BJ (cell line): ENCODE measurements around the gene GPI. TPM values are rescaled to one million over a fixed set of nuclear protein-coding genes. Genes with fewer than 3 reads are reported as not detected.
"Not testable (repeated sequence)": the region's sequence is repeated elsewhere in the genome, so short reads cannot be mapped to it uniquely, and the experiment has no call there.

Experiments used
- CTCF ChIA-PET: fragments of 350-600 bp; formaldehyde crosslinking; extraction: SDS; loops from one replicate; lab custom pipeline; 2021; ENCODE audit warnings: antibody characterized with exemption, inconsistent platforms; lab: Yijun Ruan, JAX
- POLR2A ChIA-PET: fragments of 300-600 bp; sonication (Branson Sonifier 250); formaldehyde crosslinking; extraction: SDS; loops from one replicate; lab custom pipeline; 2021; ENCODE audit warnings: antibody characterized with exemption; lab: Charles Lee
- DNase-seq: peaks from one replicate; pipeline ENCODE4 v3.0.0-alpha.2; 2011; ENCODE audit warnings: low read depth
- H3K27me3 ChIP-seq: 2 replicates; pipeline ENCODE4 v1.6.0; 2011; ENCODE audit warnings: low read length; ENCODE audit not compliant: control insufficient read depth, insufficient read depth
- H3K36me3 ChIP-seq: 2 replicates; pipeline ENCODE4 v1.5.1; 2011; ENCODE audit warnings: low read length; ENCODE audit not compliant: control insufficient read depth, insufficient read depth
- H3K4me3 ChIP-seq: 2 replicates; pipeline ENCODE4 v1.5.1; 2011; ENCODE audit warnings: low read depth, mild to moderate bottlenecking, control low read depth, low read length
- polyA plus RNA-seq: library from polyadenylated mRNA; depleted of rRNA; stranded (reverse); fragments of >200 nt; gene quantifications from 2 replicates; pipeline ENCODE4 v1.2.3, GENCODE V29; 2011
- TF ChIP-seq, protein P1 (sequence below): IDR thresholded peaks from 2 replicates; pipeline ENCODE4 v1.5.1; 2011; ENCODE audit warnings: low read depth, mild to moderate bottlenecking, control low read depth, inconsistent platforms, low read length, moderate library complexity; ENCODE audit not compliant: insufficient read depth

GPI gene
- polyA plus RNA-seq, 1 experiment = 262 TPM

DNA sequence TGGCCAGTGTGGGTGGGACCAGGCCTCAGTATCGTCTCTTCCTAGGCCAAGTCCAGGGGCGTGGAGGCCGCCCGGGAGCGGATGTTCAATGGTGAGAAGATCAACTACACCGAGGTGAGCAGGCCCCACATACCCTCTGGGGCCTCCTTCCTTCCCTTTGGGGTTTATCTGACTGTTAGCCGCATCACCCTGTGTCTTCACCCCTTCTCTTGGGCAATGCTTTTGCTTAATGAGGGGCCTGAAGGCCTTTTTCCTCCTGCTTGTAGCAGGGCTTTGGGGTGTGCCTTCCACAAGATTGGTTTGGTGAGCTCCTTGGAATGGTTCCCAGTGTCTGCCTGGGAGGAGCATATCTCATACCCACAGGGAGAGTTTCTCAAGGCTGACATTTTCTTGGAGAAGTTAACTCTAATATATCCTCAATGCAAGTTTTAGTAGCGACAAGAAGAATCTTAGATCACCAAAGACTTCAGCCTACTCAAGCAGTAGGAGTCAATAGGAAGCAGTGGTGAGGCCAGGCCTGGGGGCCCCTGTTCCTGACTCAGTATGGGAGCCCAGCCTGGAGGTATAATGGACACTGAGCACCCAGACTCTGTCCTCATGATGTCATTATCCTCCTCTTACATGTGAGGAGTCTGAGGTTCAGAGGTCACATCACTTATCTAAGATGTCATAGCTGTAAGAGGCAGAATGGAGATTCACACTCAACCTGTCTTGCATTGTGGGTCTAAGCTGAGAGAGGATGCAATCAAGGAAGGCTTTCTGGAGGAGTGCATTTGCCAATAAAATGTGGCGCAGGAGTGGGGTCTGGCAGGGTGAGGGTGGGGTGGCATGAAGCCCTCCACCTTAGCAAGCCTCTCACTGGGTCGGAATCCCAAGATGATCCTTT, 2.0 kb downstream of the GPI start:
- CTCF ChIA-PET = interaction anchor here (0.6 to 1.3 kb wide), 2 partner anchors 15 to 63 kb away, joined by 3 read pairs; no protein-coding TSS in a partner anchor
- POLR2A ChIA-PET = no interaction called here

DNA sequence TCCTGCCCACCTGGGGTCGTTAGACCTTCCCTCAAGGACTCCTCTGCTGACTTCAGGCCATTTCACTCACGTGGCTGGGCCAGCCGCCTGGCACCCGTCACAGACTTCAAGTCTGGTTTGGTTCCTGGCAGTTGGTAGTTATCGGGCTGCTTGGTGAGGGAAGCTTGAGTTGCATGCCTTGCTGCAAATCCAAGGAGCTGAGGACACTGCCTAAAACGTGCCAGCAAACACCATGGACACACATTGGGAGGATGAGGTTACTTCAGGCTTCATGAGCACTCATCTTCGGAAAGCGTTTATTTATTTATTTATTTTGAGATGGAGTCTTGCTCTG, 2.6 kb downstream of the GPI start:
- Histone ChIP-seq H3K27me3 (no peaks in the 10 kb centered on the region), H3K36me3 (peaks cover 31% of the 10 kb centered on the region), H3K4me3 (no peak overlapping the region)
- TF ChIP-seq, protein P1, sequence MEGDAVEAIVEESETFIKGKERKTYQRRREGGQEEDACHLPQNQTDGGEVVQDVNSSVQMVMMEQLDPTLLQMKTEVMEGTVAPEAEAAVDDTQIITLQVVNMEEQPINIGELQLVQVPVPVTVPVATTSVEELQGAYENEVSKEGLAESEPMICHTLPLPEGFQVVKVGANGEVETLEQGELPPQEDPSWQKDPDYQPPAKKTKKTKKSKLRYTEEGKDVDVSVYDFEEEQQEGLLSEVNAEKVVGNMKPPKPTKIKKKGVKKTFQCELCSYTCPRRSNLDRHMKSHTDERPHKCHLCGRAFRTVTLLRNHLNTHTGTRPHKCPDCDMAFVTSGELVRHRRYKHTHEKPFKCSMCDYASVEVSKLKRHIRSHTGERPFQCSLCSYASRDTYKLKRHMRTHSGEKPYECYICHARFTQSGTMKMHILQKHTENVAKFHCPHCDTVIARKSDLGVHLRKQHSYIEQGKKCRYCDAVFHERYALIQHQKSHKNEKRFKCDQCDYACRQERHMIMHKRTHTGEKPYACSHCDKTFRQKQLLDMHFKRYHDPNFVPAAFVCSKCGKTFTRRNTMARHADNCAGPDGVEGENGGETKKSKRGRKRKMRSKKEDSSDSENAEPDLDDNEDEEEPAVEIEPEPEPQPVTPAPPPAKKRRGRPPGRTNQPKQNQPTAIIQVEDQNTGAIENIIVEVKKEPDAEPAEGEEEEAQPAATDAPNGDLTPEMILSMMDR = no peak
- ChIA-PET CTCF (interaction anchor here (1.3 to 1.6 kb wide), 2 partner anchors 18 to 63 kb away, joined by 3 to 4 read pairs; no protein-coding TSS in a partner anchor), POLR2A (no interaction called here)
- DNase-seq = no peak

More for the DNA sequence above, 2.0 kb downstream of the GPI start:
- no peak for DNase-seq
- Histone ChIP-seq H3K4me3 (peak overlapping the region; percentile 83), H3K36me3 (peaks cover 30% of the 10 kb centered on the region), H3K27me3 (no peaks in the 10 kb centered on the region)
- TF ChIP-seq, protein P1 = no peak

- TF ChIP-seq, protein P1 = no peak
- DNase-seq = no peak
- H3K27me3 ChIP-seq = no peaks in the 10 kb centered on the region
- CTCF ChIA-PET = interaction anchor here (1.6 kb wide), 1 partner anchor 17 kb away, joined by 4 read pairs; no protein-coding TSS in a partner anchor
- H3K36me3 ChIP-seq = peaks cover 31% of the 10 kb centered on the region
- POLR2A ChIA-PET = no interaction called here
- H3K4me3 ChIP-seq = no peak overlapping the region
These were observed 3.3 kb downstream of the GPI start for GRCh38 chr19:34368338-34368737.

DNA sequence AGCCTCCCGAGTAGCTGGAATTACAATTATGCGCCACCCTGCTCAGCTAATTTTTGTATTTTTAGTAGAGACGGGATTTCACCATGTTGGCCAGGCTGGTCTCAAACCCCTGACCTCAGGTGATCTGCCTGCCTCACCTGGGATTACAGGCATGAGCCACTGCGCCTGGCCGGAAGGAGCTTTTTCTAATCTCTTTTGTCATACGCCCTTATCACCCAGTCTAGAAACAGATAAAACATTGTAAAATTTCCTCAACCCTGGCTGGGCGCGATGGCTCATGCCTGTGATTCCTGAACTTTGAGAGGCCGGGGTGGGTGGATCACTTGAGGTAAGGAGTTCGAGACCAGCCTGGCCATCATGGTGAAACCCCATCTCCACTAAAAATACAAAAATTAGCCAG, 4.2 kb downstream of the GPI start:
- CTCF ChIA-PET = interaction anchor here (1.6 kb wide), 1 partner anchor 16 kb away, joined by 4 read pairs; no protein-coding TSS in a partner anchor
- POLR2A ChIA-PET, DNase-seq, H3K4me3 ChIP-seq, H3K27me3 ChIP-seq: not testable (repeated sequence)
- peaks cover 31% of the 10 kb centered on the region for H3K36me3 ChIP-seq

DNA sequence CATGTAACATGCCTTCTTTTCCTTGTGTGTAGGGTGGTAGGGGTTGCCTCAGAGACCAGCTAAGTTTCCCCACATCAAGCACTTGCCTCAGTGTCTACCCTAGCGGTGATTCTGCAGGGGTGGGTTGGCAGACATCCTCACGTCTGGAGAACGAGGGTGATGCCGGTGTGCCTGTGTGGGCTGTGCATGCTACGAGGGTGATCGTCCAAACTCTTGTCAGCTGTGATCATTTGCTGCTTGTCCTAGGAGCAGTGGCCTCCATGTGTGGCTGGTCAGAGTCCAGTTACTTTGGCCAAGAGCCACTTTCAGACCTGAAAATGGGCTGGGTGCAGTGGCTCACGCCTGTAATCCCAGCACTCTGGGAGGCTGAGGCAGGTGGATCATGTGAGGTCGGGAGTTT, 5.1 kb downstream of the GPI start:
- DNase-seq = no peak
- ChIA-PET CTCF (no interaction called here), POLR2A (no interaction called here)
- TF ChIP-seq, protein P1 = no peak
- Histone ChIP-seq H3K4me3 (no peak overlapping the region), H3K36me3 (peaks cover 31% of the 10 kb centered on the region), H3K27me3 (no peaks in the 10 kb centered on the region)
